Cardiac muscle cell (in vitro differentiated cells and primary cell): ENCODE data around the gene HIVEP3. TPM values are rescaled to one million over a fixed set of nuclear protein-coding genes. Genes with fewer than 3 reads are reported as not detected.

Experiments used
- DNase-seq, 2 donors: peaks; one replicate each; pipeline versions ENCODE4 v3.0.0 to v3.0.0-alpha.2; 2010 to 2017; ENCODE audit warnings: low read depth in 1 of 2, low spot score in 1 of 2
- H3K27ac ChIP-seq: fragments of 200-600 bp; sonication (generic); 2 replicates; pipeline ENCODE4 v1.5.1; 2016
- H3K27me3 ChIP-seq: fragments of 200-600 bp; sonication (generic); 2 replicates; pipeline ENCODE4 v1.6.0; 2016; ENCODE audit warnings: control low read depth
- H3K36me3 ChIP-seq: fragments of 200-600 bp; sonication (generic); 2 replicates; pipeline ENCODE4 v1.5.1; 2016; ENCODE audit warnings: control low read depth
- H3K4me1 ChIP-seq: fragments of 200-600 bp; sonication (generic); 2 replicates; pipeline ENCODE4 v1.8.1; 2017; ENCODE audit warnings: low read depth, mild to moderate bottlenecking, mixed run types
- H3K4me3 ChIP-seq: fragments of 200-600 bp; sonication (generic); 2 replicates; pipeline ENCODE4 v1.5.1; 2016; ENCODE audit warnings: mild to moderate bottlenecking
- H3K9me3 ChIP-seq: fragments of 200-600 bp; sonication (generic); 2 replicates; pipeline ENCODE4 v1.5.1; 2017; ENCODE audit warnings: low read depth, mild to moderate bottlenecking, control low read depth
- polyA plus RNA-seq: library from polyadenylated mRNA; unstranded; fragments of >200 nt; fragmentation: Nextera tagmentation; extraction: Ambion mirVana; gene quantifications from 2 replicates; pipeline ENCODE4 v1.2.1, GENCODE V29; 2016
- total RNA-seq: library from RNA; depleted of rRNA; stranded (reverse); fragments of >200 nt; gene quantifications from 2 replicates; pipeline ENCODE4 v1.2.3, GENCODE V29; 2016
- TF ChIP-seq, protein P1 (sequence below): IDR thresholded peaks from 2 replicates; pipeline ENCODE4 v1.5.1; 2012; ENCODE audit warnings: low read depth, mild to moderate bottlenecking, low read length

HIVEP3 gene
- total and polyA plus RNA-seq, 2 experiments from 2014 or later: 0.42 to 0.62 TPM

DNA sequence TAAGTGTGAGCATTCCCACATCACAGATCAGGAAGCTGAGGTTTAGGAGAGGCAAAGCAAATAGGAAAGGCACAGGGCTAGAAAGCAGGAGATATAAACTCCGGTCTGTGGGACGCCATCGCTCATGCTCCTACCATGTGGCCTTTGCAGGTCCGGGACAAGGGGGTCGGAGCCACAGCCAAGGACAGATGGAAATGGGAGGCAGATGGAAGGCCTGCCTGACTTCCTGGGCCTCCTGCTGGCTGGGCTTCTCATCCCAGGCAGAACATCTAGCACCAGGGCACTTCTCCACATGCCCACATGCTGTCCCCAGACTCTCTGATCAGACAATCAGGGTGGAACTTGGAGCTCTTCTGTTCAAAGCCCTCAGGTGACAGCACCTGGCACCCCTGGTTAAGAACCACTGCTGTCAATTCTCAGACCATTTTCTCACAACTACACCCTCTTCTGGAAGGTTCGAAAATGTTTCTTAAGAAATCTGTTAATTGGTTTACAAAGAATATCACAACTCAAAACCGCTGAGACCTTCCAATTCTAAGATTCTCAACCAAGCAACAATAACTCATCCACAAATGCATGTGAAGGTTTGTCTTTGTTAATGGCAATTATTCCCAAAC, 260.9 kb downstream of the HIVEP3 start:
- Histone ChIP-seq H3K36me3 (no peaks in the 10 kb centered on the region), H3K27ac (no peak overlapping the region), H3K4me1 (no peaks in the 10 kb centered on the region), H3K9me3 (no peaks in the 10 kb centered on the region), H3K27me3 (peaks cover 33% of the 10 kb centered on the region), H3K4me3 (no peak overlapping the region)
- TF ChIP-seq, protein P1, sequence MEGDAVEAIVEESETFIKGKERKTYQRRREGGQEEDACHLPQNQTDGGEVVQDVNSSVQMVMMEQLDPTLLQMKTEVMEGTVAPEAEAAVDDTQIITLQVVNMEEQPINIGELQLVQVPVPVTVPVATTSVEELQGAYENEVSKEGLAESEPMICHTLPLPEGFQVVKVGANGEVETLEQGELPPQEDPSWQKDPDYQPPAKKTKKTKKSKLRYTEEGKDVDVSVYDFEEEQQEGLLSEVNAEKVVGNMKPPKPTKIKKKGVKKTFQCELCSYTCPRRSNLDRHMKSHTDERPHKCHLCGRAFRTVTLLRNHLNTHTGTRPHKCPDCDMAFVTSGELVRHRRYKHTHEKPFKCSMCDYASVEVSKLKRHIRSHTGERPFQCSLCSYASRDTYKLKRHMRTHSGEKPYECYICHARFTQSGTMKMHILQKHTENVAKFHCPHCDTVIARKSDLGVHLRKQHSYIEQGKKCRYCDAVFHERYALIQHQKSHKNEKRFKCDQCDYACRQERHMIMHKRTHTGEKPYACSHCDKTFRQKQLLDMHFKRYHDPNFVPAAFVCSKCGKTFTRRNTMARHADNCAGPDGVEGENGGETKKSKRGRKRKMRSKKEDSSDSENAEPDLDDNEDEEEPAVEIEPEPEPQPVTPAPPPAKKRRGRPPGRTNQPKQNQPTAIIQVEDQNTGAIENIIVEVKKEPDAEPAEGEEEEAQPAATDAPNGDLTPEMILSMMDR: no peak
- no peak for DNase-seq

DNA sequence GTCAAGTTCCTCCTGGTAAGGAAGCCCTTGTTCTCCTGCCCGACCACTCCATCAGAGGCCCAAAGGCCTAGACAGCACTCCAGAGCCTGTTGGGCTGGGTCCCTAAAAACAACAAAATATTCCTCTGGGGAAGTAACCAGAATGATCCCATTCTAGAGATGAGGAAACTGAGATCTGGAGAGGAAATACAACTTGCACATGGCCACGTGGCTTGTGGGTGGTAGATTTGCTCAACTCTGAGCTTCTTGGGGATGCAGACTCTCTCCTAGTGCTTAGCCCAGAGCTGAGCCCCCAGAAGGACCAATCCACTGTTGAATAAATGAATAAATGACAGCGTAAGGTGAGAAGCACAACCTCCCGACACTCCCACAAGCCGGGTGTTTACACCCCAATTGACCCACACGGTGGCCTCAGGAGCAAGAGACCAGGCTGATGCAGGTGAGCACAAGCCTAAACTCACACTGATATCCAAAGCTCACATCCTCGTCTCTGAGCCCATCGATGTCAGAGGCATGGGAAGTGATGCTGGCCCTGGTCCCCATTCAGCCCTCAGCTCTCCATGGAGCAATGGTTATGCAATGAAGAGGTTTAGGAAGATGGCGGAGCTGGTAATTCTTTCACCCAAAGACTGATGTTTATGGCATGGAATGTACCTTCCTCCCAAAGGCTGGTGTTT, 261.8 kb downstream of the HIVEP3 start:
- DNase-seq: no peak
- no peak overlapping the region for H3K27ac ChIP-seq
- TF ChIP-seq, protein P1: no peak

DNA sequence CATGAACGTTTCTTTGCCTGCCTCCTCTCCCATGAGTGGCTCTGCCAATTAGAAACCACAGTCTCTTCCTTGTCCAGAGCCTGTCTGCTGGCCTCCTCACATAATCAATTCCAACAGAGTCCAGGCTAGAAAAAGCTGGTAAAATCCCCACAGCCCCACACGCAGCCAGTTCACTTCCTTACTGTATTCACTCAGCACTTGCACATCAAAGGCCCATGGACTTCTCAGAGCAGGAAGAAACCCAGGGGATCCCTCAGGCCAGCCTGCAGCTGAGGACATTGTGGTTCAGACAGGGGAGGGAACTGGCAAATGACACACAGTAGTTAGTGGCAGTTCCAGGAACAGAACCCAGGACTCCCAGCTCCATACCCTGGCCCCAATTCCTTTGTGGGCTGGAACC, 262.7 kb downstream of the HIVEP3 start:
- H3K9me3 ChIP-seq: no peaks in the 10 kb centered on the region
- H3K27ac ChIP-seq: no peak overlapping the region
- no peak overlapping the region for H3K4me3 ChIP-seq
- H3K27me3 ChIP-seq: peaks cover 26% of the 10 kb centered on the region
- H3K4me1 ChIP-seq: no peaks in the 10 kb centered on the region
- no peak for DNase-seq
- no peaks in the 10 kb centered on the region for H3K36me3 ChIP-seq
- TF ChIP-seq, protein P1: no peak

More for the DNA sequence above, 261.8 kb downstream of the HIVEP3 start:
- Histone ChIP-seq H3K27me3 (peaks cover 33% of the 10 kb centered on the region), H3K36me3 (no peaks in the 10 kb centered on the region), H3K9me3 (no peaks in the 10 kb centered on the region), H3K4me1 (no peaks in the 10 kb centered on the region), H3K4me3 (no peak overlapping the region)

DNA sequence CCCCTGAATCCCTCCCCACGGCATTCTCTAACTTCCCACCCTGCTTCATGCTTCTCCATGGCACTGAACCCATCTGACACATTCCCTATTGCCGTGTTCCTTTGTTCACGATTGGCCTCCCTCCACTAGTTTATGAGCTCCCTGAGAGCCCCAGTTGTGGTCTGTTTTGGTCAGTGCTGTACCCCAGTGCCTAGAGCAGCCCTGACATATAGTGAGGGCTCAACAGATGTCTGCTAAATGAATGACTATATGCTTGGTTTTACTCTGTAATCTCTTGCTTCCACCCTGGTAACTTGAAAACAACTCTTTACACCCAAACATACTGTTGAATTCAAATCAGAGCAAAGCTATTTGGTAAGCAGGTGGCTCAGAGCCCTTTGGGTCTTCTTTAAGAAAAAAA, 263.1 kb downstream of the HIVEP3 start:
- Histone ChIP-seq H3K27me3 (peaks cover 22% of the 10 kb centered on the region), H3K36me3 (no peaks in the 10 kb centered on the region), H3K27ac (no peak overlapping the region), H3K4me3 (no peak overlapping the region), H3K9me3 (no peaks in the 10 kb centered on the region), H3K4me1 (no peaks in the 10 kb centered on the region)
- DNase-seq: no peak
- TF ChIP-seq, protein P1: no peak

DNA sequence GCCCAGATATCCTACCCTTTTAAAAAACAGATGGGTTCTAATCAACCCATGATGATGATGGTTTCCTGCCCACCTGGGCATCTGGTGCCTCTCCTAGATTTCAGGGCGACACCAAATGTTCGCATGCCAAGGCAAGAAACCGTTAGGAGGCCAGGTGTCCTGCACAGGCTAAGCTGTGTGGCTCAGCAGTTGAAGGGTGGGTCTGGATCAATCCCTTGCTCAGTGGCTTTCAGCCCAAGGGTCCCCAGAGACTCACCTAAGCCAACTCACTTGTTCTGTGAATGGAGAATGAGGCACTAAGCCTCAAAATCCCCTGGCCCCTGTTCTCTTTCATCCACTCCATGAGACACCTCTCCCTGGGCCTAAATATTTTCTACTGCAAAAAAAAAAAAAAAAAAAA, 265.1 kb downstream of the HIVEP3 start:
- Histone ChIP-seq H3K4me3 (no peak overlapping the region), H3K27me3 (peaks cover 3% of the 10 kb centered on the region), H3K4me1 (no peaks in the 10 kb centered on the region), H3K36me3 (no peaks in the 10 kb centered on the region), H3K9me3 (no peaks in the 10 kb centered on the region), H3K27ac (no peak overlapping the region)
- TF ChIP-seq, protein P1: no peak
- no peak for DNase-seq
